Neuronal stem cell (in vitro differentiated cells): Measurements from ENCODE around the gene NKD2.

ENCODE experiments used
- DNase-seq: peaks from one replicate; pipeline ENCODE4 v3.0.0-alpha.2; 2013; ENCODE audit warnings: low spot score
- H2AFZ ChIP-seq: one replicate; pipeline ENCODE4 v1.6.1; 2013; ENCODE audit warnings: mild to moderate bottlenecking, low read length, inconsistent platforms
- H2AK5ac ChIP-seq: 2 replicates; pipeline ENCODE4 v1.6.1; 2013; ENCODE audit warnings: low read depth, mild to moderate bottlenecking, inconsistent platforms, low read length, moderate library complexity, mixed read lengths
- H2BK120ac ChIP-seq: 2 replicates; pipeline ENCODE4 v1.6.1; 2013; ENCODE audit warnings: low read depth, mild to moderate bottlenecking, inconsistent platforms, low read length, moderate library complexity, mixed read lengths
- H2BK12ac ChIP-seq: one replicate; pipeline ENCODE4 v1.6.1; 2013; ENCODE audit warnings: low read length, inconsistent platforms
- H2BK15ac ChIP-seq: 2 replicates; pipeline ENCODE4 v1.6.1; 2013; ENCODE audit warnings: mild to moderate bottlenecking, low read length, inconsistent platforms, mixed read lengths
- H2BK5ac ChIP-seq: one replicate; pipeline ENCODE4 v1.6.1; 2013; ENCODE audit warnings: inconsistent platforms, mild to moderate bottlenecking, low read length, moderate library complexity
- H3K14ac ChIP-seq: one replicate; pipeline ENCODE4 v1.6.1; 2013; ENCODE audit warnings: low read length, inconsistent platforms
- H3K18ac ChIP-seq: 2 replicates; pipeline ENCODE4 v1.6.1; 2013; ENCODE audit warnings: low read length, inconsistent platforms
- H3K23ac ChIP-seq: 2 replicates; pipeline ENCODE4 v1.6.1; 2013; ENCODE audit warnings: low read depth, mild to moderate bottlenecking, mixed read lengths, low read length, inconsistent platforms; ENCODE audit not compliant: poor library complexity
- H3K27ac ChIP-seq: replicated peaks from 3 replicates; pipeline ENCODE4 v1.5.1; 2013; ENCODE audit warnings: low read length, inconsistent platforms
- H3K27me3 ChIP-seq, 3 experiments: 2 replicates each; pipeline ENCODE4 v1.6.1; 2013; ENCODE audit warnings: low read length in 3 of 3, mild to moderate bottlenecking in 2 of 3, inconsistent platforms in 1 of 3, low read depth in 1 of 3, mixed read lengths in 1 of 3, moderate library complexity in 1 of 3; ENCODE audit not compliant: control insufficient read depth in 3 of 3, insufficient read depth in 3 of 3
- H3K36me3 ChIP-seq, 2 donors: replicated peaks in 1 of 2; 2 replicates each; pipeline ENCODE4 v1.6.1; 2013; ENCODE audit warnings: low read length in 2 of 2; ENCODE audit not compliant: control insufficient read depth in 2 of 2, insufficient read depth in 2 of 2
- H3K4ac ChIP-seq: 2 replicates; pipeline ENCODE4 v1.6.1; 2013; ENCODE audit warnings: inconsistent platforms, mild to moderate bottlenecking, low read length, moderate library complexity
- H3K4me1 ChIP-seq, 2 donors: 1 replicate in 1 of 2; 2 replicates in 1 of 2; pipeline ENCODE4 v1.6.1; 2013; ENCODE audit warnings: low read length in 2 of 2, low read depth in 1 of 2; ENCODE audit not compliant: control insufficient read depth in 2 of 2, insufficient read depth in 1 of 2
- H3K4me2 ChIP-seq: one replicate; pipeline ENCODE4 v1.6.1; 2013; ENCODE audit warnings: mild to moderate bottlenecking, low read length, inconsistent platforms; ENCODE audit not compliant: insufficient read depth, poor library complexity, severe bottlenecking
- H3K4me3 ChIP-seq, 2 donors: 2 replicates each; pipeline ENCODE4 v1.5.1; 2013; ENCODE audit warnings: low read length in 2 of 2, mild to moderate bottlenecking in 2 of 2, inconsistent platforms in 1 of 2, moderate library complexity in 1 of 2
- H3K79me1 ChIP-seq: one replicate; pipeline ENCODE4 v1.6.1; 2013; ENCODE audit warnings: low read depth, mild to moderate bottlenecking, inconsistent platforms, low read length, moderate library complexity
- H3K9ac ChIP-seq: one replicate; pipeline ENCODE4 v1.6.1; 2013; ENCODE audit warnings: mild to moderate bottlenecking, low read depth, low read length, inconsistent platforms; ENCODE audit not compliant: poor library complexity
- H3K9me3 ChIP-seq, 2 donors: replicated peaks in 1 of 2; 2 replicates each; pipeline versions ENCODE3 to v1.6.1; 2013; ENCODE audit warnings: low read length in 2 of 2, mild to moderate bottlenecking in 2 of 2, inconsistent platforms in 1 of 2, low read depth in 1 of 2, mixed read lengths in 1 of 2, moderate library complexity in 1 of 2; ENCODE audit not compliant: control insufficient read depth in 2 of 2, insufficient read depth in 1 of 2
- H4K8ac ChIP-seq: one replicate; pipeline ENCODE4 v1.6.1; 2013; ENCODE audit warnings: low read depth, mild to moderate bottlenecking, inconsistent platforms, low read length, moderate library complexity
- H4K91ac ChIP-seq: one replicate; pipeline ENCODE4 v1.6.1; 2013; ENCODE audit warnings: low read length, low read depth, mild to moderate bottlenecking, inconsistent platforms; ENCODE audit not compliant: poor library complexity
- WGBS, 2 donors: extraction: QIAGEN DNeasy Blood & Tissue Kit; methylation state at CpG; one replicate each; pipeline ENCODE4 v1.1.7; 2013; ENCODE audit warnings: missing lambda C conversion rate in 2 of 2, mixed read lengths in 1 of 2; ENCODE audit not compliant: insufficient read length in 2 of 2, insufficient replicate concordance in 1 of 2; ENCODE audit errors: extremely low coverage in 2 of 2; 5-methylcytosine and 5-hydroxymethylcytosine counted together

NKD2 gene

DNA sequence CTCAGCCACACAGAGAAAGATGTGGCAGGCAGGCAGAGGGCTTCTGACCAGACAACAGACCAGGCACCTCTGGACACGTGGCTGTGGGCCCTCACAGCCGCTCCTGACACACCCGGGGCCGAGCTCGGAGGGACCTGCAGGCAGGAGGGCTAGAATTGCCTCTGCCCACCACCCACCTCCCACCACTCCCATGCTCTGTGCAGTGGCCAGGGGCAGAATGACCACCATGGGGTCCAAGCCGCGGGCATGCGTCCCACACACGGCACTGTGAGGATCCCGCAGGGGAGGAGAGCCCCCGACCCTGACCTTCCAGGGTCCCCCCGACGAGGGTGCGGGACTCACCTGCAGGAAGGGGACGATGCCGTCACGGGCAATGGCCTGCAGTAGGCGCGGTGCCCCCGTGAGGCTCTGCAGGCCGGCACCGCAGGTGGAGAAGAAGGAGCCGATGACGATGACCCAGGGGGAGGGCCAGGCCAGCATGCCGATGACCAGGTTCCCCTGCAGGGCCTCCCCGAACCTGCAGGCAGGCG, 69.0 kb downstream of the NKD2 start:
- no peak overlapping the region for H2BK15ac ChIP-seq
- no peak overlapping the region for H3K27ac ChIP-seq
- H3K79me1 ChIP-seq = peaks cover 5% of the 10 kb centered on the region
- no peak overlapping the region for H3K4me3 ChIP-seq
- no peak overlapping the region for H2BK5ac ChIP-seq
- H2BK12ac ChIP-seq = no peak overlapping the region
- no peak overlapping the region for H3K9ac ChIP-seq
- peaks cover 34 to 52% of the 10 kb centered on the region in 2 donors for H3K36me3 ChIP-seq
- no peak overlapping the region for H3K4me2 ChIP-seq
- H2BK120ac ChIP-seq = no peak overlapping the region
- H3K4me1 ChIP-seq = no peaks in the 10 kb centered on the region
- H4K91ac ChIP-seq = no peak overlapping the region
- H4K8ac ChIP-seq = peak overlapping the region; percentile 43
- peak overlapping the region; percentile 27 for H3K18ac ChIP-seq
- peak overlapping the region; percentile 6 for H3K14ac ChIP-seq
- peak overlapping the region; percentile 8 for H3K23ac ChIP-seq
- no CpG with 5 or more reads among the region's 27 CpGs for WGBS, 2 donors
- no peak overlapping the region for H3K4ac ChIP-seq
- H3K9me3 ChIP-seq = no peaks in the 10 kb centered on the region
- DNase-seq = no peak
- no peak overlapping the region for H2AK5ac ChIP-seq
- H3K27me3 ChIP-seq = no peaks in the 10 kb centered on the region
- no peak overlapping the region for H2AFZ ChIP-seq

DNA sequence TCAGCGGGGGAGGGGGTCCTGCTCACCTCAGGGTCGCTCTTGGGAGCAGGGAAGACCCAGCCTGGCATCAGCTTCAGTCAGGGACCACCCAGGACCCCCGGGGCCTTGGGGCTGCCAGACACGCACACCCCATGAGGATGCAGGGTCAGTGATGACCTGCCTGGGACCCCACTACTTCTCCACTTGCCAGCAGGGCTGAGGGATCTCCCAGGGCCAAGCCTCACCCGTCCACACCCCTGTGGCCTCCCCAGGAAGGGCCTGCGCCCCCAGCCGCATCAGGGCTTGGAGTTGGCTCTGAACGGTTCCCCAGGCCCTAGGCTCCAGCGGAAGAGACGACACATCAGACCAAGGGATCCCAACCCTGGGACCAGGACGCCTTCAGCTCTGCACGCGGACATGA, 69.6 kb downstream of the NKD2 start:
- Histone ChIP-seq H2BK5ac (no peak overlapping the region), H3K9ac (no peak overlapping the region), H3K36me3 (peaks cover 34 to 54% of the 10 kb centered on the region in 2 donors), H2BK12ac (no peak overlapping the region), H3K9me3 (no peaks in the 10 kb centered on the region), H3K4ac (no peak overlapping the region), H3K23ac (peak overlapping the region; percentile 8), H2AFZ (no peak overlapping the region), H3K27ac (no peak overlapping the region), H3K14ac (no peak overlapping the region), H2AK5ac (no peak overlapping the region), H3K18ac (no peak overlapping the region), H3K79me1 (peaks cover 5% of the 10 kb centered on the region), H4K91ac (no peak overlapping the region), H4K8ac (no peak overlapping the region), H2BK15ac (no peak overlapping the region), H3K4me2 (no peak overlapping the region), H3K27me3 (no peaks in the 10 kb centered on the region), H3K4me1 (no peaks in the 10 kb centered on the region), H3K4me3 (no peak overlapping the region), H2BK120ac (no peak overlapping the region)
- WGBS, 2 donors = no CpG with 5 or more reads among the region's 13 CpGs
- no peak for DNase-seq

DNA sequence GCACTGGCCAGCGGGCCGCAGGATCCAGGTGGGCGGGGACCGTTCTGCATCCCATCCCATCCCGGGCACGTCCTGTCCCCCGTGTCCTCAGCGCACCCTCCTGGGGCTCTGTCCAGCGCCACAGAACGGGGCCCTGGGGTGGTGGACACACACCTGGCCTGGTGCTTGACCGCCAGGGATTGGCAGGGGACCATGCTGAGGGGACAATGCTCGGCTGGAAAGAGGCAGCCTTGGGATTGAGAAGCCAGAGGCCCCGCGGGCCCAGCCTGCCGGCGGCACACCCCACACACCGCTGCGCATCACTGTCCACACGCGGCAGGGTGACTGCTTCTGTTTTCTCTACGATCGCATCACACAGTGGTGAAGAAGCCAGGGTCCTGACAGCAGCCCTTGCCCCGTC, 70.2 kb downstream of the NKD2 start:
- Histone ChIP-seq H2BK5ac (no peak overlapping the region), H2AK5ac (no peak overlapping the region), H4K8ac (no peak overlapping the region), H3K79me1 (peaks cover 5% of the 10 kb centered on the region), H3K18ac (no peak overlapping the region), H3K27me3 (no peaks in the 10 kb centered on the region), H3K27ac (no peak overlapping the region), H4K91ac (no peak overlapping the region), H3K4me1 (no peaks in the 10 kb centered on the region), H3K4ac (no peak overlapping the region), H2AFZ (no peak overlapping the region), H2BK12ac (no peak overlapping the region), H2BK120ac (no peak overlapping the region), H3K23ac (peak overlapping the region; percentile 31), H3K9me3 (no peaks in the 10 kb centered on the region), H3K36me3 (peaks cover 31 to 59% of the 10 kb centered on the region in 2 donors), H2BK15ac (no peak overlapping the region), H3K4me2 (no peak overlapping the region), H3K14ac (no peak overlapping the region), H3K9ac (no peak overlapping the region), H3K4me3 (no peak overlapping the region)
- no peak for DNase-seq
- WGBS, 2 donors = no CpG with 5 or more reads among the region's 23 CpGs

GRCh38 chr5:1079486-1079885, 70.9 kb downstream of the NKD2 start:
- no CpG with 5 or more reads among the region's 18 CpGs for WGBS, 2 donors
- H4K91ac ChIP-seq = no peak overlapping the region
- H3K9ac ChIP-seq = peak overlapping the region; percentile 21
- no peaks in the 10 kb centered on the region for H3K4me1 ChIP-seq
- H3K79me1 ChIP-seq = peaks cover 5% of the 10 kb centered on the region
- H3K18ac ChIP-seq = no peak overlapping the region
- H3K36me3 ChIP-seq = peaks cover 32 to 65% of the 10 kb centered on the region in 2 donors
- H3K23ac ChIP-seq = peak overlapping the region; percentile 44
- H3K27ac ChIP-seq = no peak overlapping the region
- no peak for DNase-seq
- peak overlapping the region; percentile 38 for H3K14ac ChIP-seq
- no peak overlapping the region for H2AK5ac ChIP-seq
- no peak overlapping the region for H2AFZ ChIP-seq
- H3K4me3 ChIP-seq = no peak overlapping the region
- H2BK120ac ChIP-seq = no peak overlapping the region
- H3K4me2 ChIP-seq = no peak overlapping the region
- H3K9me3 ChIP-seq = no peaks in the 10 kb centered on the region
- no peak overlapping the region for H2BK12ac ChIP-seq
- H4K8ac ChIP-seq = no peak overlapping the region
- no peaks in the 10 kb centered on the region for H3K27me3 ChIP-seq
- H2BK5ac ChIP-seq = no peak overlapping the region
- H2BK15ac ChIP-seq = no peak overlapping the region
- no peak overlapping the region for H3K4ac ChIP-seq
